ENCODE measurements around the gene PPARG.
A peak's percentile ranks its signal among the peaks of the same experiment; 100 is the strongest.
"Not testable (repeated sequence)": the region's sequence is repeated elsewhere in the genome, so short reads cannot be mapped to it uniquely, and the experiment has no call there.

PPARG gene

GRCh38 chr3:12279591-12280326 is 9.1 kb upstream of the PPARG start:
- DNase-seq (ENCODE audit: low spot score) = no peak

GRCh38 chr3:12280357-12280806 is 8.5 kb upstream of the PPARG start:
- no peak for DNase-seq (ENCODE audit: low spot score)

- DNase-seq (ENCODE audit: low spot score) = no peak
These were observed 4.3 kb upstream of the PPARG start for GRCh38 chr3:12284591-12284990.

- DNase-seq (ENCODE audit: low spot score) = no peak
These were observed 3.8 kb upstream of the PPARG start for GRCh38 chr3:12285003-12285555.

- not testable (repeated sequence) for DNase-seq (ENCODE audit: low spot score)
These were observed 3.1 kb upstream of the PPARG start for GRCh38 chr3:12285779-12286178.

GRCh38 chr3:12286504-12286903 is 2.4 kb upstream of the PPARG start:
- peak; percentile 47 for DNase-seq (ENCODE audit: low spot score)

GRCh38 chr3:12286927-12287726 is 1.7 kb upstream of the PPARG start:
- DNase-seq (ENCODE audit: low spot score) = peak; percentile 64

GRCh38 chr3:12287727-12288181 is 1.1 kb upstream of the PPARG start:
- peak; percentile 68 for DNase-seq (ENCODE audit: low spot score)

- DNase-seq (ENCODE audit: low spot score) = no peak
These were observed 654 bp downstream of the PPARG start for GRCh38 chr3:12289524-12289923.

GRCh38 chr3:12292770-12293169 is 3.9 kb downstream of the PPARG start:
- DNase-seq (ENCODE audit: low spot score) = no peak

- DNase-seq (ENCODE audit: low spot score) = no peak
These were observed 6.2 kb downstream of the PPARG start for GRCh38 chr3:12294885-12295580.

- no peak for DNase-seq (ENCODE audit: low spot score)
These were observed 7.6 kb downstream of the PPARG start for GRCh38 chr3:12296511-12296910.

- DNase-seq (ENCODE audit: low spot score) = no peak
These were observed 10.2 kb downstream of the PPARG start for GRCh38 chr3:12299026-12299425.

- no peak for DNase-seq (ENCODE audit: low spot score)
These were observed 11.3 kb downstream of the PPARG start for GRCh38 chr3:12300137-12300536.

- DNase-seq (ENCODE audit: low spot score) = no peak
These were observed 12.2 kb downstream of the PPARG start for GRCh38 chr3:12301031-12301430.

GRCh38 chr3:12301513-12301912 is 12.6 kb downstream of the PPARG start:
- no peak for DNase-seq (ENCODE audit: low spot score)

- no peak for DNase-seq (ENCODE audit: low spot score)
These were observed 13.7 kb downstream of the PPARG start for GRCh38 chr3:12302564-12302963.

GRCh38 chr3:12303534-12303933 is 14.7 kb downstream of the PPARG start:
- no peak for DNase-seq (ENCODE audit: low spot score)

- no peak for DNase-seq (ENCODE audit: low spot score)
These were observed 15.1 kb downstream of the PPARG start for GRCh38 chr3:12303993-12304392.

GRCh38 chr3:12307136-12307535 is 18.3 kb downstream of the PPARG start:
- DNase-seq (ENCODE audit: low spot score) = no peak

GRCh38 chr3:12308517-12308916 is 19.6 kb downstream of the PPARG start:
- DNase-seq (ENCODE audit: low spot score) = peak; percentile 34

- DNase-seq (ENCODE audit: low spot score) = no peak
These were observed 20.8 kb downstream of the PPARG start for GRCh38 chr3:12309716-12310115.

All from HuH-7 (cell line).